Measurements from ENCODE around the gene ENOX2.

GRCh38 chrX:130626521-130626920 is 276.5 kb downstream of the ENOX2 start:
- no peak for TF ChIP-seq CTCF (IDR thresholded peaks at IDR 0.05; ENCODE audit: borderline replicate concordance, extremely low read depth, low read length, poor library complexity, severe bottlenecking)
- no peak for TF ChIP-seq EZH2 (IDR thresholded peaks at IDR 0.05; ENCODE audit: borderline replicate concordance, low read depth, low read length, severe bottlenecking)

All from DND-41 (cell line).